GM20000 (cell line): ENCODE measurements around the gene GOSR2.

Experiments used
- DNase-seq: peaks from one replicate; pipeline ENCODE4 v3.0.0; 2012; ENCODE audit warnings: low spot score
- TF ChIP-seq, protein P1 (sequence below): IDR thresholded peaks from 2 replicates; pipeline ENCODE4 v1.5.1; 2012; ENCODE audit warnings: mild to moderate bottlenecking, control low read depth; ENCODE audit errors: extremely low read depth, missing control alignments

Gene GOSR2

DNA sequence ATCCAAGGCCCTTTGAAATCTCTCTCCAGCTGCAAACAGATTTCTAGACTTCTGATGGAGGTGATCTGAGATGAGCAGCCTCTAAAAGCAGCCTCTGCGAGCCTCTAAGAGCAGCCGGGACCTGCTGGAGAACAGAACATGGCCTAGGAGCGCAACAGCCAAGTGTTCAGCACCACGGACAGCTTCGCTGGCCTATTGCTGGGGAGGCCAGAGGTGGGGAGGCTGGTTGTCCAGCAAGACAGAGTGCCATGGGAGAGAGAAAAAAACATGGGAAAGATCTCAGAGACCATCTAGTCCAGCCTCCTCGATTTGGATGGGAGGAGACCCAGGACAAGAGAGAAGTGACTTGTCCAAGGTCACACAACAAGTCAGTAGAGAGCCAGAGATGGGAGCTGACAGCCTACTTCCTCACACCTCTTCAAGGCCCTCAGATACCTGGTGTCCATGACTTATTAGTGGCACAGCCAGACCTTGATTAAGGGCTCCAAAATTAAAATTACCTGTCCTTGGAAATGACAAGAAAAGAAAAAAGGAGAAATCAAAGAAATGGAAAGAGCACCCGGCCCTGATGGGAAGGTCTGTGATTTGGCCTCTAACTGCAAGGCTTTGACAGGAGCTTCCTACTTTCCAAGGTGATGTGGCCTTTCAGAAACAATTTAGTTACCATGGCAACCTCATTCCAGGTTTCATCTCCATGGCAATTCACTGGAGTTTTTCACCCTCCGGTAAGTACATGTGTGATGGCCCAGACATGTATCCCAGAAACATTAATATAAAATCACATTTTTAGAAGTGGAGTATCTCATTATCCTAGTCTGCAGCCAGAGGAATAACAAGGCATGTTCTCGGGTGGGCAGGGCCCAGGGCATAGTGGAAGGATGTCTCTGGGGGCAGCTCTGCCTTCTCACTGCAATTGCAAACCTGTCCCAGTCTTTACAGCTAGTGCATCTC lies 41.6 kb downstream of the GOSR2 start:
- DNase-seq = no peak
- TF ChIP-seq, protein P1, sequence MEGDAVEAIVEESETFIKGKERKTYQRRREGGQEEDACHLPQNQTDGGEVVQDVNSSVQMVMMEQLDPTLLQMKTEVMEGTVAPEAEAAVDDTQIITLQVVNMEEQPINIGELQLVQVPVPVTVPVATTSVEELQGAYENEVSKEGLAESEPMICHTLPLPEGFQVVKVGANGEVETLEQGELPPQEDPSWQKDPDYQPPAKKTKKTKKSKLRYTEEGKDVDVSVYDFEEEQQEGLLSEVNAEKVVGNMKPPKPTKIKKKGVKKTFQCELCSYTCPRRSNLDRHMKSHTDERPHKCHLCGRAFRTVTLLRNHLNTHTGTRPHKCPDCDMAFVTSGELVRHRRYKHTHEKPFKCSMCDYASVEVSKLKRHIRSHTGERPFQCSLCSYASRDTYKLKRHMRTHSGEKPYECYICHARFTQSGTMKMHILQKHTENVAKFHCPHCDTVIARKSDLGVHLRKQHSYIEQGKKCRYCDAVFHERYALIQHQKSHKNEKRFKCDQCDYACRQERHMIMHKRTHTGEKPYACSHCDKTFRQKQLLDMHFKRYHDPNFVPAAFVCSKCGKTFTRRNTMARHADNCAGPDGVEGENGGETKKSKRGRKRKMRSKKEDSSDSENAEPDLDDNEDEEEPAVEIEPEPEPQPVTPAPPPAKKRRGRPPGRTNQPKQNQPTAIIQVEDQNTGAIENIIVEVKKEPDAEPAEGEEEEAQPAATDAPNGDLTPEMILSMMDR = no peak

DNA sequence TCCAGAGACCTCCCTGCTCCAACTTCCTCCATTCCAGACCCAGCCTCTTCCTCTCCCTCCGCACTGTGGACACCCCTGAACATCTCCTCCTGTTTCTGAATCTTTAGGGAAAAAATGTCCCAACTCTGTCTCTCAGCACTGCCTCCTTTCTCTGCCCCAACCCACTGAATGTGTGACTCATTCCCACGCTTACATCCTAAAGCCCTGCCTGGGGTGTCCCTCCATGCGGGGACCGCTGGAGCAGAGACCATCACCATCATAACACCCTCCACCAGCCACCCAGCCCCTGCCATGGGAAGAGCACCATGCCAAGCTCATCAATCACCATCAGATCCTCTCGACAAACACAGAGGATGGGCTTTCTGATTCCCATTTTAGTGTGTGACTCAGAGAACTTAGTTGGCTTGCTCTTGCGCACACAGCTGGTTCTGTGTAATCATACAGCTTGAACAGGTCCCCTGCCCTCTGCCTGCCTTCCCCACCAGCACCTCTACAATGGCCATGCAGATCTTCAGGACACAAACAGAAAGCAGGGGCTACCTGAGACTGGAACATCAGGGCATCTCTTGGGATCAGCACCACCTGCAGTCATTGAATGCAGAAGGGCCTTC lies 45.4 kb downstream of the GOSR2 start:
- TF ChIP-seq, protein P1 = no peak

DNA sequence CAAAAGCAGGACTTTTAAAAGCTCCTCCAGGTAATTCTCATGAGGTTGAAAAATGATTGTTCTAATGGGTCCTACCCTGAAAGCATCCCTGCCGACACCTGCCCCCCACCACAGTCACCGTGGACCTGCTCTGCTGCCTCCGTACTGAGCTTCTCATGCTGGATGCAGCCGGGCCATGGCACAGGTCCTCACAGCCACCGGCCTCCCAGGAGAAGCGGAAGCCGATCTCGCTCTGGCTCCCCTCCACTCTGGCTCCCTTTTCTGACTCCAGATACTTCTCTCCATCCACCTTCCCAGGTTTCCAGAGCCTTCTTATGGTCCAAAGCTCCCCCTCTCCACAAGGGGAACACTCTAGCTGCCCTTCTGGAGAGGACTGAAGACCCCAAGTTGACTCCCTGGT lies 45.9 kb downstream of the GOSR2 start:
- no peak for DNase-seq
- TF ChIP-seq, protein P1 = no peak

More for the DNA sequence above, 45.4 kb downstream of the GOSR2 start:
- DNase-seq = no peak

- TF ChIP-seq, protein P1 = no peak
- DNase-seq = no peak
These were observed 48.8 kb downstream of the GOSR2 start for GRCh38 chr17:46971647-46972300.

- TF ChIP-seq, protein P1 = no peak
- DNase-seq = no peak
These were observed 49.4 kb downstream of the GOSR2 start for GRCh38 chr17:46972346-46972745.

DNA sequence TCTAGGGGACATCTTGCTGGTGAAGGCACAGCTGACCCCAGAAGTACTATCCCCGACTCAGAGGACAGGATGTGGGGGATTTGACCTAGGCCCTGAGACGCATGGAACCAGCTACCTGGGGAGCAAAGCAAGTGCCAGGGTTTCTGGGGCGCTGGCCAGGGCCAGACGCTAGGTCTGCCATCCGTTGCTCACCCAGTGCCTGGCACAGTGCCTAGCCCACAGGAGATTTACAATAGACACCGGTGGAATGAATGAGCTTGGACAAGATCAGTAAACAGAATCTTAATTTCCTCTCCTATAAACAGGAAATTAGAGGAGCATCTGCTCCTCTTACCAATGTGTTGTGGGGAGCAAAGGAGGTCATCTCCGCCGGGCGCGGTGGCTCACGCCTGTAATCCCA lies 51.1 kb downstream of the GOSR2 start:
- TF ChIP-seq, protein P1 = no peak
- no peak for DNase-seq

DNA sequence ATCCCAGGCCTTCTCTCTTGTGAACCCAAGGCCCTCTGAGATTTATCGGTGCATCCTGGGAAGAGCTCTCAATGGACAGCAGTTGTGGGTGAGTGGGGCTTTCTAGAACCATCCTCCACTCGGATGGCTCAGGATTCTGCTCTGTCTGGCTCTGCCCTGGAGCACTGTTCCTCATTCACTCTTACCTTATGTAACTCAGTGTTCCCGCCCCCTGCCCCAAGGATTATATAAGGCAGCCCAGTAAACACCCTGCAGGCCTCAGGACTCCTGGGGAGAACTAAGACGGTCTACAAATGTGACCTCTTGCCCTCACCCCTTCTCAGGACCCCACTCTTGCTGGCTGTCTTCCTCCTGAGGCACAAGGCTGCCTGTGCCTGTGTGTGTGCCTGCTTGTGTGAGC lies 52.3 kb downstream of the GOSR2 start:
- no peak for DNase-seq
- TF ChIP-seq, protein P1 = no peak
